SK-N-SH (cell line): Measurements from ENCODE around the gene CYP11A1. TPM values are rescaled to one million over a fixed set of nuclear protein-coding genes. Genes with fewer than 3 reads are reported as not detected.

ENCODE experiments used
- CTCF ChIA-PET: fragments of 300-600, 350-600 bp; formaldehyde crosslinking; extraction: SDS; loops from one replicate; lab custom pipeline; 2021; lab: Yijun Ruan, JAX
- POLR2A ChIA-PET: fragments of 350-600 bp; sonication (Branson Sonifier 250); formaldehyde crosslinking; extraction: SDS; loops from one replicate; lab custom pipeline; 2020; ENCODE audit warnings: antibody characterized with exemption, inconsistent platforms; lab: Yijun Ruan, JAX
- DNase-seq: peaks from one replicate; pipeline ENCODE4 v3.0.0; 2012
- H2AFZ ChIP-seq: fragments of 200-600 bp; sonication (generic); 2 replicates; pipeline ENCODE4 v1.8.1; 2016; ENCODE audit warnings: antibody characterized with exemption, mild to moderate bottlenecking, low read depth
- H3F3A ChIP-seq: fragments of 200-600 bp; sonication (generic); replicated peaks from 2 replicates; pipeline ENCODE3; 2016; ENCODE audit warnings: antibody characterized with exemption, mild to moderate bottlenecking; ENCODE audit not compliant: insufficient read depth
- H3K27ac ChIP-seq, 2 experiments: fragments of 200-500 bp in 1 of 2; fragments of 200-600 bp in 1 of 2; sonication (Bioruptor generic) in 1 of 2; sonication (generic), shearing (Covaris generic) in 1 of 2; 2 replicates each; pipeline versions ENCODE4 v1.5.1 to v1.6.1; 2014 to 2016; ENCODE audit warnings: low read depth in 2 of 2, inconsistent platforms in 1 of 2, low read length in 1 of 2, mild to moderate bottlenecking in 1 of 2, mixed read lengths in 1 of 2
- H3K27me3 ChIP-seq: fragments of 200-600 bp; sonication (generic), shearing (Covaris generic); 2 replicates; pipeline ENCODE4 v1.6.1; 2016; ENCODE audit warnings: mixed run types; ENCODE audit not compliant: insufficient read depth
- H3K36me3 ChIP-seq, 2 experiments: fragments of 200-500 bp in 1 of 2; fragments of 200-600 bp in 1 of 2; sonication (Bioruptor generic) in 1 of 2; sonication (generic) in 1 of 2; replicated peaks in 1 of 2; 2 replicates each; pipeline versions ENCODE3 to v1.5.1; 2014 to 2016; ENCODE audit warnings: low read length in 1 of 2, mild to moderate bottlenecking in 1 of 2; ENCODE audit not compliant: insufficient read depth in 2 of 2, control insufficient read depth in 1 of 2
- H3K4me1 ChIP-seq, 2 experiments: fragments of 200-500 bp in 1 of 2; fragments of 200-600 bp in 1 of 2; sonication (Bioruptor generic) in 1 of 2; sonication (generic), shearing (Covaris generic) in 1 of 2; 2 replicates each; pipeline versions ENCODE4 v1.5.1 to v1.6.1; 2014 to 2016; ENCODE audit warnings: low read depth in 1 of 2, low read length in 1 of 2, mixed run types in 1 of 2; ENCODE audit not compliant: insufficient read depth in 2 of 2, control insufficient read depth in 1 of 2
- H3K4me2 ChIP-seq: fragments of 200-600 bp; sonication (generic), shearing (Covaris generic); 2 replicates; pipeline ENCODE4 v1.6.1; 2017; ENCODE audit warnings: mixed run types
- H3K4me3 ChIP-seq, 2 experiments: fragments of 200-500 bp in 1 of 2; fragments of 200-600 bp in 1 of 2; sonication (Bioruptor generic) in 1 of 2; sonication (generic), shearing (Covaris generic) in 1 of 2; 2 replicates each; pipeline versions ENCODE4 v1.5.1 to v1.8.1; 2014 to 2016; ENCODE audit warnings: low read depth in 2 of 2, inconsistent platforms in 1 of 2, low read length in 1 of 2, mild to moderate bottlenecking in 1 of 2, mixed read lengths in 1 of 2, moderate library complexity in 1 of 2
- H3K79me2 ChIP-seq: fragments of 200-600 bp; sonication (generic); 2 replicates; pipeline ENCODE4 v1.8.1; 2017; ENCODE audit warnings: mild to moderate bottlenecking; ENCODE audit not compliant: insufficient read depth
- H3K9ac ChIP-seq: fragments of 200-600 bp; sonication (generic); 2 replicates; pipeline ENCODE4 v1.6.1; 2017; ENCODE audit warnings: mixed run types
- H3K9me2 ChIP-seq: fragments of 200-600 bp; sonication (generic); 2 replicates; pipeline ENCODE4 v1.6.1; 2017; ENCODE audit warnings: mixed run types
- H3K9me3 ChIP-seq: fragments of 200-600 bp; sonication (generic); 2 replicates; pipeline ENCODE4 v1.6.1; 2017; ENCODE audit warnings: mixed run types, mild to moderate bottlenecking, moderate library complexity
- H4K20me1 ChIP-seq: fragments of 200-600 bp; sonication (generic); 2 replicates; pipeline ENCODE4 v1.6.1; 2017; ENCODE audit warnings: mild to moderate bottlenecking, mixed run types; ENCODE audit not compliant: insufficient read depth
- ELF1 ChIP-seq: IDR thresholded peaks from 2 replicates; pipeline ENCODE4 v1.4.0; 2012
- EZH2phosphoT487 ChIP-seq: fragments of 200-600 bp; sonication (generic); IDR thresholded peaks from 2 replicates; pipeline ENCODE4 v1.6.1; 2017; ENCODE audit warnings: low read depth, mixed run types, mild to moderate bottlenecking, antibody characterized with exemption, moderate library complexity, borderline replicate concordance
- FOSL2 ChIP-seq: IDR thresholded peaks from 2 replicates; pipeline ENCODE4 v1.4.0; 2012; ENCODE audit warnings: low read depth, mild to moderate bottlenecking, moderate library complexity, borderline replicate concordance
- FOXJ3 ChIP-seq: sonication (generic); formaldehyde crosslinking; IDR thresholded peaks from 2 replicates; pipeline ENCODE4 v1.5.1; 2020; ENCODE audit warnings: mild to moderate bottlenecking, missing genetic modification reagents
- FOXM1 ChIP-seq: IDR thresholded peaks from 2 replicates; pipeline ENCODE4 v1.4.0; 2012; ENCODE audit warnings: low read depth, mild to moderate bottlenecking
- GATA2 ChIP-seq: sonication (generic); formaldehyde crosslinking; IDR thresholded peaks from 2 replicates; pipeline ENCODE4 v1.5.0; 2020; ENCODE audit warnings: mild to moderate bottlenecking, missing genetic modification reagents
- NFIC ChIP-seq: IDR thresholded peaks from 2 replicates; pipeline ENCODE4 v1.4.0; 2012; ENCODE audit warnings: borderline replicate concordance
- NRF1 ChIP-seq: IDR thresholded peaks from 2 replicates; pipeline ENCODE4 v1.6.1; 2012; ENCODE audit warnings: low read depth, mild to moderate bottlenecking, low read length
- RAD21 ChIP-seq: IDR thresholded peaks from 2 replicates; pipeline ENCODE4 v1.6.1; 2012; ENCODE audit warnings: mild to moderate bottlenecking, low read length
- RFX5 ChIP-seq: IDR thresholded peaks from 2 replicates; pipeline ENCODE4 v1.6.1; 2012; ENCODE audit warnings: mild to moderate bottlenecking, improper control_type of control experiment, low read length
- TCF12 ChIP-seq: IDR thresholded peaks from 2 replicates; pipeline ENCODE4 v1.4.0; 2012
- TEAD4 ChIP-seq: IDR thresholded peaks from 2 replicates; pipeline ENCODE4 v1.4.0; 2012; ENCODE audit warnings: mild to moderate bottlenecking, borderline replicate concordance; ENCODE audit not compliant: insufficient read depth
- WGBS: methylation state at CpG from one replicate; pipeline ENCODE4 v1.1.6; 2017; ENCODE audit warnings: low lambda C conversion rate; 5-methylcytosine and 5-hydroxymethylcytosine counted together
- polyA plus RNA-seq, 3 experiments: library from polyadenylated mRNA; depleted of rRNA; stranded (reverse); fragments of >200 nt; gene quantifications; 2 replicates each; pipeline ENCODE4 v1.2.3, GENCODE V29; 2012
- TF ChIP-seq, protein P1 (sequence below): IDR thresholded peaks from 2 replicates; pipeline ENCODE4 v1.4.0; 2012; ENCODE audit warnings: low read depth, borderline replicate concordance
- TF ChIP-seq, protein P2 (sequence below): fragments of 150-350 bp; IDR thresholded peaks from 2 replicates; pipeline ENCODE4 v1.6.1; 2016; ENCODE audit warnings: mild to moderate bottlenecking, low read depth, low read length
- TF ChIP-seq, protein P3 (sequence below): IDR thresholded peaks from 2 replicates; pipeline ENCODE4; 2012
- TF ChIP-seq, protein P4 (sequence below): fragments of 200-600 bp; sonication (generic); IDR thresholded peaks from 2 replicates; pipeline ENCODE4 v1.6.1; 2017; ENCODE audit warnings: antibody characterized with exemption, mild to moderate bottlenecking, moderate library complexity

Gene CYP11A1
- polyA plus RNA-seq, 1 of the 3 experiments (the other 2 are of a cell fraction): 0.08 TPM

DNA sequence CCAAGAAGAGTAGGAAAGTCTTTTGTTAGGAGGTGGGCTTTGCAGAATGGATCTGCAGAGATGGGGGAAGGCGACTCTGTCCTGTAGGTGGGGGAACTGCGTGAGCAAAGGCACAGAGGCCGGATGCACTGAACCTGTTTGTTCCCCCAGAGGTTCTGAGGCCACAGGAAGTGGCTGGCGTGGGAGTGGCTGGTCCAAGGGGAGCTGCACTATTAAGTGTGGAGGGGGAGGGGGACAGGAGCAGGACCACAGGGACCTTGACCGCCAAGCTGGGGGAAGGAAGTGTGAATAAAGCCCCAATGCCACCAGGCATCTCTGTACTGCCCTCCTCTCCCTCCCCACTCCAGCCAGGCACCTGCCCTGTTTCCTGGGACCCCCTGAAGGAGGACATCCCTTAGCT lies 51.8 kb downstream of the CYP11A1 start:
- H3K79me2 ChIP-seq: no peaks in the 10 kb centered on the region
- no peaks in the 10 kb centered on the region for H3F3A ChIP-seq
- no peaks in the 10 kb centered on the region for H3K9me3 ChIP-seq
- H3K4me2 ChIP-seq: no peak overlapping the region
- H3K4me1 ChIP-seq: peaks cover 13 to 64% of the 10 kb centered on the region in 2 experiments; a peak in 3 of 4 replicates
- no peaks in the 10 kb centered on the region for H3K9me2 ChIP-seq
- CTCF ChIA-PET: interaction anchor here (0.8 to 11.3 kb wide), 8 partner anchors 5 to 365 kb away, joined by 3 to 265 read pairs (median 5); partner anchors contain the start of gene ISLR2
- no peak overlapping the region for H3K4me3 ChIP-seq
- H3K9ac ChIP-seq: no peak overlapping the region
- H3K36me3 ChIP-seq: no peaks in the 10 kb centered on the region
- DNase-seq: no peak
- TF ChIP-seq ELF1: no peak
- no peak for TF ChIP-seq NRF1
- TF ChIP-seq FOXJ3 (CRISPR knock-in tag): no peak
- TF ChIP-seq FOXM1: no peak
- no peak for TF ChIP-seq TCF12
- no peak for TF ChIP-seq FOSL2
- TF ChIP-seq, protein P1, sequence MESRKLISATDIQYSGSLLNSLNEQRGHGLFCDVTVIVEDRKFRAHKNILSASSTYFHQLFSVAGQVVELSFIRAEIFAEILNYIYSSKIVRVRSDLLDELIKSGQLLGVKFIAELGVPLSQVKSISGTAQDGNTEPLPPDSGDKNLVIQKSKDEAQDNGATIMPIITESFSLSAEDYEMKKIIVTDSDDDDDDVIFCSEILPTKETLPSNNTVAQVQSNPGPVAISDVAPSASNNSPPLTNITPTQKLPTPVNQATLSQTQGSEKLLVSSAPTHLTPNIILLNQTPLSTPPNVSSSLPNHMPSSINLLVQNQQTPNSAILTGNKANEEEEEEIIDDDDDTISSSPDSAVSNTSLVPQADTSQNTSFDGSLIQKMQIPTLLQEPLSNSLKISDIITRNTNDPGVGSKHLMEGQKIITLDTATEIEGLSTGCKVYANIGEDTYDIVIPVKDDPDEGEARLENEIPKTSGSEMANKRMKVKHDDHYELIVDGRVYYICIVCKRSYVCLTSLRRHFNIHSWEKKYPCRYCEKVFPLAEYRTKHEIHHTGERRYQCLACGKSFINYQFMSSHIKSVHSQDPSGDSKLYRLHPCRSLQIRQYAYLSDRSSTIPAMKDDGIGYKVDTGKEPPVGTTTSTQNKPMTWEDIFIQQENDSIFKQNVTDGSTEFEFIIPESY: no peak
- no peak for TF ChIP-seq GATA2 (CRISPR knock-in tag)
- TF ChIP-seq, protein P2, sequence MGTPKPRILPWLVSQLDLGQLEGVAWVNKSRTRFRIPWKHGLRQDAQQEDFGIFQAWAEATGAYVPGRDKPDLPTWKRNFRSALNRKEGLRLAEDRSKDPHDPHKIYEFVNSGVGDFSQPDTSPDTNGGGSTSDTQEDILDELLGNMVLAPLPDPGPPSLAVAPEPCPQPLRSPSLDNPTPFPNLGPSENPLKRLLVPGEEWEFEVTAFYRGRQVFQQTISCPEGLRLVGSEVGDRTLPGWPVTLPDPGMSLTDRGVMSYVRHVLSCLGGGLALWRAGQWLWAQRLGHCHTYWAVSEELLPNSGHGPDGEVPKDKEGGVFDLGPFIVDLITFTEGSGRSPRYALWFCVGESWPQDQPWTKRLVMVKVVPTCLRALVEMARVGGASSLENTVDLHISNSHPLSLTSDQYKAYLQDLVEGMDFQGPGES: no peak
- TF ChIP-seq, protein P3, sequence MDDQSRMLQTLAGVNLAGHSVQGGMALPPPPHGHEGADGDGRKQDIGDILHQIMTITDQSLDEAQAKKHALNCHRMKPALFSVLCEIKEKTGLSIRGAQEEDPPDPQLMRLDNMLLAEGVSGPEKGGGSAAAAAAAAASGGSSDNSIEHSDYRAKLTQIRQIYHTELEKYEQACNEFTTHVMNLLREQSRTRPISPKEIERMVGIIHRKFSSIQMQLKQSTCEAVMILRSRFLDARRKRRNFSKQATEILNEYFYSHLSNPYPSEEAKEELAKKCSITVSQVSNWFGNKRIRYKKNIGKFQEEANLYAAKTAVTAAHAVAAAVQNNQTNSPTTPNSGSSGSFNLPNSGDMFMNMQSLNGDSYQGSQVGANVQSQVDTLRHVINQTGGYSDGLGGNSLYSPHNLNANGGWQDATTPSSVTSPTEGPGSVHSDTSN: no peak
- no peak for TF ChIP-seq RAD21
- TF ChIP-seq RFX5: no peak
- TF ChIP-seq, protein P4, sequence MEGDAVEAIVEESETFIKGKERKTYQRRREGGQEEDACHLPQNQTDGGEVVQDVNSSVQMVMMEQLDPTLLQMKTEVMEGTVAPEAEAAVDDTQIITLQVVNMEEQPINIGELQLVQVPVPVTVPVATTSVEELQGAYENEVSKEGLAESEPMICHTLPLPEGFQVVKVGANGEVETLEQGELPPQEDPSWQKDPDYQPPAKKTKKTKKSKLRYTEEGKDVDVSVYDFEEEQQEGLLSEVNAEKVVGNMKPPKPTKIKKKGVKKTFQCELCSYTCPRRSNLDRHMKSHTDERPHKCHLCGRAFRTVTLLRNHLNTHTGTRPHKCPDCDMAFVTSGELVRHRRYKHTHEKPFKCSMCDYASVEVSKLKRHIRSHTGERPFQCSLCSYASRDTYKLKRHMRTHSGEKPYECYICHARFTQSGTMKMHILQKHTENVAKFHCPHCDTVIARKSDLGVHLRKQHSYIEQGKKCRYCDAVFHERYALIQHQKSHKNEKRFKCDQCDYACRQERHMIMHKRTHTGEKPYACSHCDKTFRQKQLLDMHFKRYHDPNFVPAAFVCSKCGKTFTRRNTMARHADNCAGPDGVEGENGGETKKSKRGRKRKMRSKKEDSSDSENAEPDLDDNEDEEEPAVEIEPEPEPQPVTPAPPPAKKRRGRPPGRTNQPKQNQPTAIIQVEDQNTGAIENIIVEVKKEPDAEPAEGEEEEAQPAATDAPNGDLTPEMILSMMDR: no peak
- TF ChIP-seq EZH2phosphoT487: no peak
- no peak for TF ChIP-seq TEAD4
- TF ChIP-seq NFIC: no peak
- TF ChIP-seq, all 33 proteins: peak for 0
- no peak overlapping the region for H2AFZ ChIP-seq
- H3K27ac ChIP-seq: no peak overlapping the region
- no peaks in the 10 kb centered on the region for H3K27me3 ChIP-seq
- 92% methylated on average over 5 of the region's 5 CpGs for WGBS
- POLR2A ChIA-PET: no interaction called here
- no peaks in the 10 kb centered on the region for H4K20me1 ChIP-seq
